Trophoblast cell (in vitro differentiated cells and primary cell): ENCODE results near the gene KCNH1.

Experiments used
- DNase-seq, 2 donors: peaks; one replicate each; pipeline ENCODE4 v3.0.0-alpha.2; 2016
- H2AFZ ChIP-seq: 2 replicates; pipeline ENCODE4 v1.6.1; 2013; ENCODE audit warnings: low read length, moderate library complexity, mild to moderate bottlenecking; ENCODE audit not compliant: insufficient read depth, poor library complexity
- H2AK5ac ChIP-seq: 2 replicates; pipeline ENCODE4 v1.6.1; 2013; ENCODE audit warnings: mild to moderate bottlenecking, low read length
- H2BK120ac ChIP-seq: 2 replicates; pipeline ENCODE4 v1.6.1; 2013; ENCODE audit warnings: low read length, mild to moderate bottlenecking, moderate library complexity; ENCODE audit not compliant: insufficient read depth, poor library complexity
- H2BK12ac ChIP-seq: 2 replicates; pipeline ENCODE4 v1.6.1; 2013; ENCODE audit warnings: mild to moderate bottlenecking, low read length, moderate library complexity
- H2BK5ac ChIP-seq: 2 replicates; pipeline ENCODE4 v1.6.1; 2013; ENCODE audit warnings: low read length, low read depth, moderate library complexity, mild to moderate bottlenecking; ENCODE audit not compliant: poor library complexity
- H3K14ac ChIP-seq: 2 replicates; pipeline ENCODE4 v1.6.1; 2013; ENCODE audit warnings: mild to moderate bottlenecking, low read length
- H3K18ac ChIP-seq: 2 replicates; pipeline ENCODE4 v1.6.1; 2013; ENCODE audit warnings: mild to moderate bottlenecking, low read length
- H3K23ac ChIP-seq: 2 replicates; pipeline ENCODE4 v1.6.1; 2013; ENCODE audit warnings: low read length
- H3K27ac ChIP-seq: 2 replicates; pipeline ENCODE4 v1.5.1; 2013; ENCODE audit warnings: low read depth, mild to moderate bottlenecking, inconsistent platforms, low read length, moderate library complexity
- H3K27me3 ChIP-seq: 2 replicates; pipeline ENCODE4 v1.6.1; 2013; ENCODE audit warnings: inconsistent platforms, mild to moderate bottlenecking, low read length, moderate library complexity; ENCODE audit not compliant: insufficient read depth
- H3K36me3 ChIP-seq, 2 experiments: 1 replicate in 1 of 2; 2 replicates in 1 of 2; pipeline ENCODE4 v1.6.1; 2013; ENCODE audit warnings: low read length in 2 of 2, mild to moderate bottlenecking in 2 of 2, moderate library complexity in 1 of 2; ENCODE audit not compliant: insufficient read depth in 2 of 2, control insufficient read depth in 1 of 2
- H3K4ac ChIP-seq: 2 replicates; pipeline ENCODE4 v1.6.1; 2013; ENCODE audit warnings: low read depth, mild to moderate bottlenecking, low read length, moderate library complexity
- H3K4me1 ChIP-seq, 2 experiments: 1 replicate in 1 of 2; 2 replicates in 1 of 2; pipeline ENCODE4 v1.6.1; 2013; ENCODE audit warnings: low read length in 2 of 2, mild to moderate bottlenecking in 2 of 2, moderate library complexity in 1 of 2; ENCODE audit not compliant: insufficient read depth in 2 of 2, control insufficient read depth in 1 of 2
- H3K4me2 ChIP-seq: 2 replicates; pipeline ENCODE4 v1.6.1; 2013; ENCODE audit warnings: inconsistent platforms, mild to moderate bottlenecking, low read length, moderate library complexity
- H3K4me3 ChIP-seq: 2 replicates; pipeline ENCODE4 v1.5.1; 2013; ENCODE audit warnings: mild to moderate bottlenecking, low read depth, low read length, inconsistent platforms
- H3K79me1 ChIP-seq: one replicate; pipeline ENCODE4 v1.6.1; 2013; ENCODE audit warnings: low read length
- H3K79me2 ChIP-seq: 2 replicates; pipeline ENCODE4 v1.6.1; 2013; ENCODE audit warnings: low read length, mild to moderate bottlenecking; ENCODE audit not compliant: control insufficient read depth, insufficient read depth, poor library complexity
- H3K9ac ChIP-seq: 2 replicates; pipeline ENCODE4 v1.6.1; 2013; ENCODE audit warnings: mild to moderate bottlenecking, low read length
- H3K9me3 ChIP-seq: 2 replicates; pipeline ENCODE4 v1.6.1; 2013; ENCODE audit warnings: low read depth, mild to moderate bottlenecking, control low read depth, inconsistent platforms, low read length; ENCODE audit not compliant: insufficient read depth
- H4K12ac ChIP-seq: 2 replicates; pipeline ENCODE4 v1.6.1; 2013; ENCODE audit warnings: low read depth, mild to moderate bottlenecking, low read length, moderate library complexity
- H4K8ac ChIP-seq: 2 replicates; pipeline ENCODE4 v1.6.1; 2013; ENCODE audit warnings: low read depth, mild to moderate bottlenecking, low read length, moderate library complexity
- H4K91ac ChIP-seq: one replicate; pipeline ENCODE4 v1.6.1; 2013; ENCODE audit warnings: low read depth, mild to moderate bottlenecking, low read length, moderate library complexity
- WGBS: extraction: QIAGEN DNeasy Blood & Tissue Kit; methylation state at CpG from one replicate; pipeline ENCODE4 v1.1.7; 2013; ENCODE audit warnings: missing lambda C conversion rate; ENCODE audit not compliant: insufficient read length, insufficient coverage; ENCODE audit errors: extremely low coverage; 5-methylcytosine and 5-hydroxymethylcytosine counted together

Gene KCNH1

DNA sequence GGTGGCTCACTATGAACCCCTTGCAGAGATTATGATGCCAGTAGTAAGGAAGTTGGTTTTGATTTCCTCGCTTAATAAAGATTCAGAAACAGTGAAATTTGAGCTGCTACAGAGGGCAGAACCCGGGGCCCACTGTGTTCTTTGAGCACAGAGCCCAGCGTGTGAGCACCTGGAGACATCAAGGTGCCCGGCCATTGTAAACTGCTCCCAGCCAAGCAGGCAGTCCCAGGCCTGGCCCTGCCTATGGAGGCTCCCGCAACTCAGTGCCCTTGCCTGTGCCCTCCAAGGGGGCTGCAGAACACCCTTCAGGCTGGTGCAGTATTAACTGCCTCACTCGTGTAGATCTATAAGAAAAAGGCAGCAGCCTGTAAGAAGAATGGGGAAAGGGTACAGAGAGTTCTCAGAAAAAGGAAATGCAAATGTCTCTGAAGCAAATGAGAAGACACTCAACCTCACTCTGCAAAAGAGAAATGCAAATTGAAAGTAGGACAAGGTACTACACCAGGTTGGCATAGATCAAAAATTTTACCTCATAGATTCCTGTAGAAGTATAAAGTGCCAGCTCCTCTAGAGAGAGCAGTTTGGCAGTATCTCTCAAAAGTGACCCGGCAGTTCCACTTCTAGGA is 481.5 kb downstream of the KCNH1 start:
- Histone ChIP-seq H4K12ac (no peak overlapping the region), H2BK12ac (no peak overlapping the region), H2BK120ac (no peak overlapping the region), H3K27me3 (no peaks in the 10 kb centered on the region), H3K9me3 (peaks cover 2% of the 10 kb centered on the region), H4K91ac (no peak overlapping the region), H3K18ac (no peak overlapping the region), H3K27ac (no peak overlapping the region), H2BK5ac (no peak overlapping the region), H3K4me2 (no peak overlapping the region), H4K8ac (no peak overlapping the region), H3K9ac (no peak overlapping the region), H2AFZ (no peak overlapping the region), H3K79me2 (no peaks in the 10 kb centered on the region), H3K36me3 (no peaks in the 10 kb centered on the region), H2AK5ac (no peak overlapping the region), H3K4ac (no peak overlapping the region), H3K4me3 (no peak overlapping the region), H3K4me1 (no peaks in the 10 kb centered on the region), H3K14ac (no peak overlapping the region), H3K23ac (no peak overlapping the region), H3K79me1 (no peaks in the 10 kb centered on the region)
- no peak for DNase-seq
- no CpG with 5 or more reads among the region's 7 CpGs for WGBS

GRCh38 chr1:210650403-210650802 is 483.5 kb downstream of the KCNH1 start:
- Histone ChIP-seq H3K27ac (no peak overlapping the region), H3K23ac (no peak overlapping the region), H4K91ac (no peak overlapping the region), H2AK5ac (no peak overlapping the region), H3K79me2 (no peaks in the 10 kb centered on the region), H3K4me3 (no peak overlapping the region), H3K9ac (no peak overlapping the region), H4K8ac (no peak overlapping the region), H2BK120ac (no peak overlapping the region), H3K18ac (no peak overlapping the region), H3K14ac (no peak overlapping the region), H3K4me2 (no peak overlapping the region), H3K27me3 (no peaks in the 10 kb centered on the region), H2AFZ (no peak overlapping the region), H3K9me3 (peaks cover 2% of the 10 kb centered on the region), H4K12ac (no peak overlapping the region), H2BK5ac (no peak overlapping the region), H3K36me3 (no peaks in the 10 kb centered on the region), H3K79me1 (no peaks in the 10 kb centered on the region), H2BK12ac (no peak overlapping the region), H3K4ac (no peak overlapping the region), H3K4me1 (no peaks in the 10 kb centered on the region)
- no peak for DNase-seq
- WGBS: no CpG with 5 or more reads among the region's 2 CpGs

GRCh38 chr1:210648588-210649269 is 485.2 kb downstream of the KCNH1 start:
- Histone ChIP-seq H2BK5ac (no peak overlapping the region), H4K12ac (no peak overlapping the region), H3K4me2 (no peak overlapping the region), H3K23ac (no peak overlapping the region), H3K14ac (no peak overlapping the region), H2AFZ (no peak overlapping the region), H4K91ac (no peak overlapping the region), H3K36me3 (no peaks in the 10 kb centered on the region), H3K9ac (no peak overlapping the region), H3K9me3 (peaks cover 1% of the 10 kb centered on the region), H3K27me3 (no peaks in the 10 kb centered on the region), H3K4ac (no peak overlapping the region), H3K4me3 (no peak overlapping the region), H2BK120ac (no peak overlapping the region), H3K79me1 (no peaks in the 10 kb centered on the region), H3K27ac (no peak overlapping the region), H3K4me1 (no peaks in the 10 kb centered on the region), H3K79me2 (no peaks in the 10 kb centered on the region), H2AK5ac (no peak overlapping the region), H3K18ac (no peak overlapping the region), H2BK12ac (no peak overlapping the region), H4K8ac (no peak overlapping the region)
- WGBS: no CpG with 5 or more reads among the region's 2 CpGs
- no peak for DNase-seq

DNA sequence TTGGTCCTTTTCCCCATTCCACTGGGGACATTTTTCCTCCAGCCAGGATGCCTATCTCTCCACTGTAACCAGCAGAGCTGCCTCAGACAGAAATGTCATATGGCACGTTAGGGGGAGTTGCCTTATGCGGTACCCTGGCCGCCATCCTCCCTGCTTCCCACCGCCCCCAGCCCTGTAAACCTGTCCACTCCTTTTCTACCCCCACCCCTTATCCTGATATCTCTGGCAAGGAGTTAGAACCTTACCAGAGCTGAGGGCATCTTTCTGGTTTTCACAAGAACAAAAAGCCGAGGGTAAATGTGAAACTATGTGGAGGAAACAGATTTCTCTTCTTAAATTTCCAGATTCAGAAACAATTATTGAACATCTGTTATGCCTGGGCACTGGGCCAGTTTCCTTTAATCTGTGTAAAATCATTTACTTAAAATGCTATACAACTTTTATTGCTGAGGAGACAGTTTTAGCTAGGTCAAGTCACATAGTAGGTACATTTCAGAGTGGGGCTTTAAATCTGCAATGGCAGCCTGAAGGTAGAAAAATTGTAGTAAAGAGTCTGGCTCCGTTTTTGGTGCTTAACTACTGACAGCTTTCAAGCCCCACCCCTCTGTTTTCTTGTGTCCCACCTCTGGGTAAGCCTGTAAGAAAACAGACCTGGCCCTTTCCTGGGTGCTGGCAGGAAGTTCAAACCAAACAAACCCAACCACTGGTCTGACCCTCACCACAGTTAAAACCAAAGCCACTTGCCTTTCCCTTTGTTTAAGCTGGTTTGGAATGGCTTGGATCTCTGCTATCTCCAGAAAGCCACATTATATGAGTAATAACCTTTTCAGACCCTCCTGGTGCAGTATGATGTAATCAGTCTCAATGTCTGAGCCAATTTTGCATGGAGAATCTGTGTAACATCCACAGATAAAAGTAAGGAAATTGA is 486.3 kb downstream of the KCNH1 start:
- no peak overlapping the region for H2BK5ac ChIP-seq
- no peak overlapping the region for H3K4ac ChIP-seq
- no peaks in the 10 kb centered on the region for H3K36me3 ChIP-seq
- no peak overlapping the region for H3K4me3 ChIP-seq
- no peaks in the 10 kb centered on the region for H3K79me2 ChIP-seq
- H4K12ac ChIP-seq: no peak overlapping the region
- H3K4me2 ChIP-seq: no peak overlapping the region
- WGBS: no CpG with 5 or more reads among the region's 6 CpGs
- H3K4me1 ChIP-seq: no peaks in the 10 kb centered on the region
- H2BK12ac ChIP-seq: no peak overlapping the region
- H3K23ac ChIP-seq: no peak overlapping the region
- H2AFZ ChIP-seq: no peak overlapping the region
- no peak overlapping the region for H3K9ac ChIP-seq
- H2BK120ac ChIP-seq: no peak overlapping the region
- no peaks in the 10 kb centered on the region for H3K27me3 ChIP-seq
- no peak overlapping the region for H3K18ac ChIP-seq
- no peak overlapping the region for H4K8ac ChIP-seq
- DNase-seq: no peak
- no peak overlapping the region for H2AK5ac ChIP-seq
- H4K91ac ChIP-seq: no peak overlapping the region
- no peak overlapping the region for H3K27ac ChIP-seq
- no peak overlapping the region for H3K14ac ChIP-seq
- no peaks in the 10 kb centered on the region for H3K79me1 ChIP-seq
- no peaks in the 10 kb centered on the region for H3K9me3 ChIP-seq
